Measurements from ENCODE around the gene TFF1.

Gene TFF1

GRCh38 chr21:42405064-42406013 lies 39.0 kb upstream of the TFF1 start:
- Mint-ChIP-seq H3K36me3 (ENCODE audit: low read depth) (peaks cover 42% of the 10 kb centered on the region), H3K4me3 (peak overlapping the region; percentile 96), H3K27me3 (ENCODE audit: low read depth) (no peaks in the 10 kb centered on the region), H3K27ac (peak overlapping the region; percentile 93), H3K4me1 (ENCODE audit: low read depth) (peaks cover 54% of the 10 kb centered on the region), H3K9me3 (peaks cover 9% of the 10 kb centered on the region)

- Mint-ChIP-seq H3K4me1 (ENCODE audit: low read depth) (peaks cover 52% of the 10 kb centered on the region), H3K4me3 (peak overlapping the region; percentile 96), H3K36me3 (ENCODE audit: low read depth) (peaks cover 37% of the 10 kb centered on the region)
Observed at GRCh38 chr21:42404539-42404938, 38.2 kb upstream of the TFF1 start.

DNA sequence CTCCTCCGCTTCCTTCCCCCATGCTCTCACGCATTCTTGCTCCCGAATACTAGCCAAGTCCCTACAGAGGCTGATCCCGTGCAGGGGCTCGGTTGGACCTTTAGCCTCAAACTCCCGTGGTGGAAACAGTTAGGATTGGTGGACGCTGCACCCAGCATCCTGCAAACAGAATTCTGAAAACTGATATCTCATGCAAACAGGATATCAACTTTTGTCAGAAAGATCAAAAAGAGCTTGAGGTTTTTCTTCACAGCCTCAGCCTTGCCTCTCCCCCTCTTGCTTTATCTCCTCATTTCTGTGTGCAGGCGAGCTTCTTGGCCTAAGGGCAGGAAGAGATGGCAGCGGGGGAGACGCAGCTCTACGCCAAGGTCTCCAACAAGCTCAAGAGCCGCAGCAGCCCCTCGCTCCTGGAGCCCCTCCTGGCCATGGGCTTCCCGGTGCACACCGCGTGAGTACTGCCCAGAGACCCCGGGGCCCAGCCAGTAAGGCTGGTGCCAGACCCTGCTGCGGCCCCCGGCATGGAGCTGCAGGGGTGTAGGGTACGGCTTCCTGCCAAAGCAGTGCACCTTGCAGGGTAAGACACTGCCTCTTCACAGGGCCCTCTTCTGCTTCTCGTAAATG lies 37.4 kb upstream of the TFF1 start, which contains the start of gene UBASH3A:
Gene UBASH3A (plus strand): TSS at position 292 of the 621 bp plus-strand sequence. CDS start 44 bp downstream, at position 336.
- Mint-ChIP-seq H3K36me3 (ENCODE audit: low read depth) (peaks cover 31% of the 10 kb centered on the region), H3K27ac (peak within 1 kb of the TSS; percentile 93), H3K4me1 (ENCODE audit: low read depth) (peaks cover 54% of the 10 kb centered on the region)

More at GRCh38 chr21:42404539-42404938, 38.2 kb upstream of the TFF1 start:
- Mint-ChIP-seq H3K9me3 (peaks cover 9% of the 10 kb centered on the region), H3K27me3 (ENCODE audit: low read depth) (no peaks in the 10 kb centered on the region), H3K27ac (peak overlapping the region; percentile 93)

GRCh38 chr21:42401820-42402251 lies 35.5 kb upstream of the TFF1 start:
- H3K27ac Mint-ChIP-seq, result peak overlapping the region; percentile 90
- peaks cover 22% of the 10 kb centered on the region for H3K36me3 Mint-ChIP-seq (ENCODE audit: low read depth)
- peaks cover 54% of the 10 kb centered on the region for H3K4me1 Mint-ChIP-seq (ENCODE audit: low read depth)
- H3K27me3 Mint-ChIP-seq (ENCODE audit: low read depth), result no peaks in the 10 kb centered on the region
- H3K9me3 Mint-ChIP-seq, result peaks cover 9% of the 10 kb centered on the region
- peak overlapping the region; percentile 67 for H3K4me3 Mint-ChIP-seq

More for the DNA sequence above, 37.4 kb upstream of the TFF1 start, which contains the start of gene UBASH3A:
- Mint-ChIP-seq H3K4me3 (peak within 1 kb of the TSS; percentile 96), H3K9me3 (peaks cover 9% of the 10 kb centered on the region), H3K27me3 (ENCODE audit: low read depth) (no peaks in the 10 kb centered on the region)

- peak overlapping the region; percentile 90 for H3K27ac Mint-ChIP-seq
- peaks cover 47% of the 10 kb centered on the region for H3K4me1 Mint-ChIP-seq (ENCODE audit: low read depth)
- H3K4me3 Mint-ChIP-seq, result no peak overlapping the region
Observed at GRCh38 chr21:42401154-42401553, 34.8 kb upstream of the TFF1 start.

GRCh38 chr21:42400525-42400924 lies 34.2 kb upstream of the TFF1 start:
- Mint-ChIP-seq H3K4me1 (ENCODE audit: low read depth) (peaks cover 45% of the 10 kb centered on the region), H3K36me3 (ENCODE audit: low read depth) (peaks cover 15% of the 10 kb centered on the region), H3K27ac (no peak overlapping the region), H3K4me3 (no peak overlapping the region), H3K9me3 (peaks cover 9% of the 10 kb centered on the region), H3K27me3 (ENCODE audit: low read depth) (no peaks in the 10 kb centered on the region)

More at GRCh38 chr21:42401154-42401553, 34.8 kb upstream of the TFF1 start:
- Mint-ChIP-seq H3K27me3 (ENCODE audit: low read depth) (no peaks in the 10 kb centered on the region), H3K9me3 (peaks cover 9% of the 10 kb centered on the region), H3K36me3 (ENCODE audit: low read depth) (peaks cover 17% of the 10 kb centered on the region)

DNA sequence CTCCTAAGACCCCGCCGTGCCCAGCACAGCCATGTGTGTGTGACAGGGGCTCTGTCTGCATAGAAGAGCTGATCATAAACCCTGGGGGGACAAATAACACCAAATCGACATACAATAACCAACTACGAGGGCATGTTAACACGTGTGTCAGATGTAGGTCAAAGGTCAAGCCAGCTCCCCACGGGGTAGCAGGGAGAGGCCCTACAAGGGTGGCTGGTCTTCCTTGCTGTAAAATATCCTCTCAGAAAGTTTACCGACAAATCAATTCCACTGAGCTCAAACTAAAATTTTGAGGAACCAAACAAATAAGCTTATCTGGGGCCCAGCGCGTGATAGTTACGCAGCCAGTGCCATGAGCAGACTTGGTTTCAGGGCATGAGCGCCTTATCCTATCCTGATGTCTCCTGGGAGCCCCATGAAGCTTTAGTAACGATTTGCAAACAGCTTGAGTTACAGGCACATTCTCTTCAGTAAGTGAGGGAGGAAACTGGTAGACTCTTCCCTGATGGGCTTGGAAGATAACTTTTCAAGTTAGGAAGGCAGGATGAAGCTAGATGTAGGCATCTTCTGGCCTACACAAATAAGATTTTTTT lies 32.2 kb upstream of the TFF1 start:
- no peaks in the 10 kb centered on the region for H3K27me3 Mint-ChIP-seq (ENCODE audit: low read depth)
- peaks cover 9% of the 10 kb centered on the region for H3K9me3 Mint-ChIP-seq
- peaks cover 45% of the 10 kb centered on the region for H3K4me1 Mint-ChIP-seq (ENCODE audit: low read depth)
- peak overlapping the region; percentile 7 for H3K27ac Mint-ChIP-seq
- H3K4me3 Mint-ChIP-seq, result no peak overlapping the region
- peaks cover 10% of the 10 kb centered on the region for H3K36me3 Mint-ChIP-seq (ENCODE audit: low read depth)

- Mint-ChIP-seq H3K4me3 (no peak overlapping the region), H3K27me3 (ENCODE audit: low read depth) (no peaks in the 10 kb centered on the region), H3K4me1 (ENCODE audit: low read depth) (peaks cover 46% of the 10 kb centered on the region), H3K9me3 (peaks cover 9% of the 10 kb centered on the region), H3K27ac (peak overlapping the region; percentile 22), H3K36me3 (ENCODE audit: low read depth) (peaks cover 10% of the 10 kb centered on the region)
Observed at GRCh38 chr21:42397746-42398394, 31.5 kb upstream of the TFF1 start.

GRCh38 chr21:42396799-42397745 lies 30.7 kb upstream of the TFF1 start:
- no peak overlapping the region for H3K4me3 Mint-ChIP-seq
- H3K4me1 Mint-ChIP-seq (ENCODE audit: low read depth), result peaks cover 44% of the 10 kb centered on the region
- H3K27ac Mint-ChIP-seq, result peak overlapping the region; percentile 22
- H3K9me3 Mint-ChIP-seq, result peaks cover 8% of the 10 kb centered on the region
- peaks cover 10% of the 10 kb centered on the region for H3K36me3 Mint-ChIP-seq (ENCODE audit: low read depth)
- H3K27me3 Mint-ChIP-seq (ENCODE audit: low read depth), result no peaks in the 10 kb centered on the region

DNA sequence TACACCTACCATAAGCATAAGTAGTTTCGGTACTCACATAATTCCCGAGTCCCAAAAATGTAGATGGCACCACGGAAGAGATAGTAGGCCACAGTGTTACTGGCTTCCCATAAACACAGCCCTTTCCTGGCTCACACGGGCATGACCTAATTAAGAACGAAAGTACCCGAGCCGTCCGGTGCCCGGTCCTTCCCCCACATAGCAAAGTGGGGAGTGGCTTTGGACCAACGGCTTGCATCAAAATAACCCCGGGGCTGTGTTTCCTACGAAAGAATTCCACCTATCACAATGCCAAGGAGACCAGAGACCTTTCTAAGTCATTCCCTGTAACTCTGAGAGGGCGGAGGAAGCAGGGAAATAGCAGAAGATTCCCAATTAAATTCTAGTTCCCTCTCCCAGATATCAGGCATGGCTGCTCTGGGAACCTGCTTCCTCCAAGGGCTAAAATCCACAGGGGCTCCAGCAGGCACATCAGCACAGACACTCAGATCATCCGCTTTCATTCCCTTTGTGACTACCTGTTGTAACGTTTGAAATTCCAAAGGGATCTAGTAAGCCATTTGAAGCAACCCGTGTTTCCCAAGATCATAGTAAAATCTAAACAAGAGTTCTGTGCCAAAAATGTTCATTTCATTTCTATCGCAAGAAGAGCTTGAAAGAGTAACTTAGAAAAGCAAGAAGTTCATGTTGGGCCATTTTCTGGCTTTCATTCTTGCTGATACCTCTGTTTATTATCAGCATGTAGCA lies 29.7 kb upstream of the TFF1 start, which contains the start of gene TMPRSS3:
Gene TMPRSS3 (minus strand): TSS at position 148 of the 747 bp plus-strand sequence. CDS start 635 bp downstream, outside the sequence.
- Mint-ChIP-seq H3K27ac (no peak within 1 kb of the TSS), H3K4me1 (ENCODE audit: low read depth) (peaks cover 43% of the 10 kb centered on the region), H3K9me3 (no peaks in the 10 kb centered on the region), H3K36me3 (ENCODE audit: low read depth) (peaks cover 3% of the 10 kb centered on the region), H3K27me3 (ENCODE audit: low read depth) (no peaks in the 10 kb centered on the region), H3K4me3 (no peak within 1 kb of the TSS)

DNA sequence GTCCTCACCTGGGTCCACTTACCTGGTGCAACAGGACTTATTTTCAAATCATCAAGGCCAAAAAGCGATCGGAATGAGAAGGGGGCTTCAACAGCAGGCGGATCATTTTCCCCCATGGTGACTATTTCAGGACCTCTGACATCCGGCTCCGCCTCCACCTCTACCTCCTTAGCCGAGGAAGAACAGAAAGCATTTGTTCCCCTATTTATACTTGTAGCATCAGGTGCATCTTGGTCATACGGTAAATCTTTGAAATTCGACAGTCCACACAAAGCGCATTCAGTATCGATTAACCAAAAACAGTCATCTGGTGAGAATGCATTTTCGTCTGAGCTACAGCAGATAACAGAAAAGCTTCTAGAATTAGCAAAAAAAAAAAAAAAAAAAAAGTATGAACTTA lies 29.0 kb upstream of the TFF1 start:
- Mint-ChIP-seq H3K27ac (no peak overlapping the region), H3K36me3 (ENCODE audit: low read depth) (peaks cover 6% of the 10 kb centered on the region), H3K4me1 (ENCODE audit: low read depth) (peaks cover 46% of the 10 kb centered on the region), H3K4me3 (no peak overlapping the region), H3K9me3 (no peaks in the 10 kb centered on the region), H3K27me3 (ENCODE audit: low read depth) (no peaks in the 10 kb centered on the region)

- peaks cover 53% of the 10 kb centered on the region for H3K4me1 Mint-ChIP-seq (ENCODE audit: low read depth)
- H3K9me3 Mint-ChIP-seq, result no peaks in the 10 kb centered on the region
- H3K27me3 Mint-ChIP-seq (ENCODE audit: low read depth), result no peaks in the 10 kb centered on the region
- peak overlapping the region; percentile 45 for H3K27ac Mint-ChIP-seq
- peak overlapping the region; percentile 32 for H3K4me3 Mint-ChIP-seq
- H3K36me3 Mint-ChIP-seq (ENCODE audit: low read depth), result peaks cover 8% of the 10 kb centered on the region
Observed at GRCh38 chr21:42393443-42393950, 27.2 kb upstream of the TFF1 start.
